Neutrophil (primary cell): ENCODE data around the gene GCNT2.

Source experiments
- H3K27ac ChIP-seq: fragments of 200-600 bp; sonication (generic); 2 replicates; pipeline ENCODE4 v1.5.1; 2016; ENCODE audit warnings: mild to moderate bottlenecking, moderate library complexity
- H3K27me3 ChIP-seq: fragments of 200-600 bp; sonication (generic); 2 replicates; pipeline ENCODE4 v1.6.0; 2016; ENCODE audit warnings: mild to moderate bottlenecking
- H3K36me3 ChIP-seq: fragments of 200-600 bp; sonication (generic); 2 replicates; pipeline ENCODE4 v1.5.1; 2017
- H3K4me1 ChIP-seq, 2 experiments: fragments of 200-600 bp in 1 of 2; sonication (generic) in 1 of 2; 1 replicate in 1 of 2; 2 replicates in 1 of 2; pipeline versions ENCODE4 v1.5.1 to v1.6.1; 2013 to 2016; ENCODE audit warnings: low read depth in 1 of 2, low read length in 1 of 2, mild to moderate bottlenecking in 1 of 2, moderate library complexity in 1 of 2; ENCODE audit not compliant: control insufficient read depth in 1 of 2, insufficient read depth in 1 of 2
- H3K4me3 ChIP-seq, 2 experiments: fragments of 200-600 bp in 1 of 2; sonication (generic) in 1 of 2; 1 replicate in 1 of 2; 2 replicates in 1 of 2; pipeline ENCODE4 v1.5.1; 2013 to 2016; ENCODE audit warnings: low read depth in 1 of 2, low read length in 1 of 2, mild to moderate bottlenecking in 1 of 2, moderate library complexity in 1 of 2
- H3K9me3 ChIP-seq: fragments of 200-600 bp; sonication (generic); 2 replicates; pipeline ENCODE4 v1.5.1; 2016
- TF ChIP-seq, protein P1 (sequence below): fragments of 200-600 bp; sonication (generic); IDR thresholded peaks from 2 replicates; pipeline ENCODE4 v1.5.1; 2016; ENCODE audit warnings: antibody characterized with exemption

Gene GCNT2

DNA sequence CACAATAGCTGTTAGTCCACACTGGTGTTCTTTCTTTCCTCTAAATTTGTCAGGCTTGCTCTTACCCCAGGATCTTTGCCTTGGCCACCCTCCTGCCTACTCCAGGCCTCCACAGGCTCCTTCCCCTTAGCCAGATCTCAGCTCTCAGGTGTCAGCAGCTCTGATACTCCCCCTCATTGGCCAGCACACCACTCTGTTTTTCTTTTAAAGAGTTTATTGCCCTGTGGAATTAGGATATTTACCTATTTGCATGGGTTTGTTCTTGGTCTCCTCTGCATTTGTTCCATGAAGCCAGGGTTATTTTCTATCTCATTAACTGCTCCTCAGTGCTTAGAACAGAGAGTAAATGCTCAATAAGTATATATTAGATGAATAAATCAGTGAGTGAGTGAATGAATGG is 36.8 kb downstream of the GCNT2 start:
- TF ChIP-seq, protein P1, sequence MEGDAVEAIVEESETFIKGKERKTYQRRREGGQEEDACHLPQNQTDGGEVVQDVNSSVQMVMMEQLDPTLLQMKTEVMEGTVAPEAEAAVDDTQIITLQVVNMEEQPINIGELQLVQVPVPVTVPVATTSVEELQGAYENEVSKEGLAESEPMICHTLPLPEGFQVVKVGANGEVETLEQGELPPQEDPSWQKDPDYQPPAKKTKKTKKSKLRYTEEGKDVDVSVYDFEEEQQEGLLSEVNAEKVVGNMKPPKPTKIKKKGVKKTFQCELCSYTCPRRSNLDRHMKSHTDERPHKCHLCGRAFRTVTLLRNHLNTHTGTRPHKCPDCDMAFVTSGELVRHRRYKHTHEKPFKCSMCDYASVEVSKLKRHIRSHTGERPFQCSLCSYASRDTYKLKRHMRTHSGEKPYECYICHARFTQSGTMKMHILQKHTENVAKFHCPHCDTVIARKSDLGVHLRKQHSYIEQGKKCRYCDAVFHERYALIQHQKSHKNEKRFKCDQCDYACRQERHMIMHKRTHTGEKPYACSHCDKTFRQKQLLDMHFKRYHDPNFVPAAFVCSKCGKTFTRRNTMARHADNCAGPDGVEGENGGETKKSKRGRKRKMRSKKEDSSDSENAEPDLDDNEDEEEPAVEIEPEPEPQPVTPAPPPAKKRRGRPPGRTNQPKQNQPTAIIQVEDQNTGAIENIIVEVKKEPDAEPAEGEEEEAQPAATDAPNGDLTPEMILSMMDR: no peak
- Histone ChIP-seq H3K4me3 (no peak overlapping the region), H3K36me3 (no peaks in the 10 kb centered on the region), H3K27ac (no peak overlapping the region), H3K9me3 (no peaks in the 10 kb centered on the region), H3K4me1 (no peaks in the 10 kb centered on the region), H3K27me3 (no peaks in the 10 kb centered on the region)

DNA sequence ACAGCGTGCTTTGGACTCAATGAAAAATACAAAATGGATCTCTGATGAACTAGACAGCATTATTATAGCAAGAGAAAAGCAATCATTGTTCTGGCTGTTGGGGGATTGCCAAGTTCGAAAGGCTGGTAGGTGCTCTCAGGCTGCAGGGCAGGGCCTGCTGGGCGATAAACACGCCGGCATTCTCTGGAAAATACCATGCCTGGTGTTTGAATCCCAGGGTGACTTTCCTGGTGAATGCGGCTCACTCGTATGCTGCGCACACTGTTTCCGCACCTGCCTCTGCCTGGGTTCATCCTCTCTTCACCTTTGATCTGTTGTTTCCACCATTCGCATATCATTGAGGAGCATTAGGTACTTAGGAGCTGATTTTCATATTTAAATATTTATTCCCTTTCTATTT is 37.4 kb downstream of the GCNT2 start:
- no peak overlapping the region for H3K27ac ChIP-seq
- H3K4me1 ChIP-seq: no peaks in the 10 kb centered on the region
- H3K9me3 ChIP-seq: no peaks in the 10 kb centered on the region
- TF ChIP-seq, protein P1: no peak
- H3K27me3 ChIP-seq: no peaks in the 10 kb centered on the region
- H3K36me3 ChIP-seq: no peaks in the 10 kb centered on the region
- H3K4me3 ChIP-seq: no peak overlapping the region

DNA sequence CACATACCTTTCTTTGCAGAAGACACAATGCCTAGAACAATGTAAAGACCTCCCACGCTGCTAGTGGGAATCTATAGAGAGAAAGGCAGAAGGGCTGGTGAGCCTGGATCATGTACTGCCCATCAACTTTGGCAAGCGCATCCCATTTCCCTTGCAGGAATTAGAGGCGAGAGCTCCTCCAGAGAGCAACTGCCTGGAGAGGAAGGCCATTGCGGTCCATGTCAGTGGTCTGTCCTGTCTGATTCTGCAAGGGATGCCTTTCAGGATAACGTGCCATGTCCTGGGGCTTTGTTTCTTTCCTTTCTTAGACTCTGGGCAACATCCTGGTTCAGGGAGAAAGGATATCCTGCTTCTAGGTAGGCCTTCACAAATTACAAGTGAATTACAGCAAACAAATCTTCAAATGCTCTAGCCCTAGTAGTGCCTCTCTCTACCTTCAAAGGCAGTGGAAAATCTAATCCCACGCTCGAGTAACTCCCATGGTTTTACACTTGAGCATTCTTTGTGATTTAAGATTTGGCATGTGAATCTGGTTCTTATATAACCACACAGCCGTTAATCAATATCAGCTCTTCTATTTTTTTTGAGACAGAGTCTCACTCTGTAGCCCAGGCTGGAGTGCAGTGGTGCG is 38.5 kb downstream of the GCNT2 start:
- TF ChIP-seq, protein P1: no peak
- Histone ChIP-seq H3K4me1 (no peaks in the 10 kb centered on the region), H3K36me3 (no peaks in the 10 kb centered on the region), H3K27ac (no peak overlapping the region), H3K9me3 (no peaks in the 10 kb centered on the region), H3K27me3 (no peaks in the 10 kb centered on the region), H3K4me3 (no peak overlapping the region)

DNA sequence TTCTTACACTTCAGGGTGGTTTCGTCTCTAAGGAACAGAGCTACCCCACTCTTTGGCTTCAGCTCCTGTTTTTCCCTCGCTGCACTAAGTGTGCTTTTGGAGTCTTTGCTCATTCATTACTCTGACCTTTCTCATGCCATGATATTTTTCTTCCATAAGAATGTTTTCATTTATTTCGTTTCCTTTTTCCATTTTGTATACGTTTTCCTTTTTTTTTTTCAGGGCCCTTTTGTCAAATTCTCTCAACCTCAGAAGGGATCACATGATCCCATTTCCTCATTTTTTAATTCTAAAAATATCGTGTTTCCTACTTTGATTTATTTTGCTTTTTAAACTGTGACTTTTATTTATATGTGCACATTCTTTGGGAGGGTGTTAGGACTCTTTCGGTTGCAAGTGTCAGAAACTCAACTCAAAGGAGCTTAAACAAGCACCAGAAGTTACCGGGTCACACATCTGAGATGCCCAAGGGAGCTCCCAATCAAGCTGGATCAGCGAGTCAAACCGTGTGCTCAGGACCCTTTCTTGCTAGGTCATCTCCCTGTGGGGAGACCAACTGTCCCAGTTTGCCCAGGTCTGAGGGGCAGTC is 40.6 kb downstream of the GCNT2 start:
- Histone ChIP-seq H3K36me3 (no peaks in the 10 kb centered on the region), H3K4me3 (no peak overlapping the region), H3K9me3 (no peaks in the 10 kb centered on the region), H3K4me1 (no peaks in the 10 kb centered on the region), H3K27ac (no peak overlapping the region), H3K27me3 (no peaks in the 10 kb centered on the region)
- TF ChIP-seq, protein P1: no peak

DNA sequence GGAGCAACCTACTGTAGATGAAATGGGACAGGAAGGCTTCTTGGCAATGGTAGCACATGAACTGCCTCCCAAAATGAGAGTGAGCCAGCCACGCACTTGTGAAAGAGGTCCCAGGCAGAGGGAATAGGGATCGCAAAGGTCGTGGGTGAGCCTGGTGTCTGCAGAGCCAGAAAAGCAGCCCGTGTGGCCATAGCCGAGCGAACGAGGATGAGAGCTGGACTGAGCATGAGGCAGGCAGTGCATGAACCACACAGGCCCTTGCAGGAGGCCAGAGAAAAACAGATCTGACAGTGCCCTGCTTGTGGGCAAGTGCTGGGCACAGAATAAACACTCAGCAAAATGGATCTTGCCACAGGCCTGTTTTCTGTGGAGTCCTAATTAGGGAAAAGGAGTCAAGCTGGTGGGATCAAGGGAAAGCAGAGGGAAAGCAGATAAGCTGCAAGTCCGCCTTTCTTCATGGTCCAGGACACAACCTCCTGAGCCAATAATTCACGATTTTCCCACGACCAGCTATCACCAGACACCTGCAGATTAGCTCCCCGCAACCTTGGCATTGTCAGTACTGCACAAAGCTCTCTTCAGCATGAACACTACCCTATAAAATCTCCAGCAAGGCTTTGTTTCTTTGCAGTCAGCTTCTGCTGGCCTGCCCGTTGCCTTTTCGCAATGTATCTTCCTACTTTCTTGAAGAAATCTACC is 44.0 kb downstream of the GCNT2 start:
- no peak overlapping the region for H3K4me3 ChIP-seq
- no peaks in the 10 kb centered on the region for H3K36me3 ChIP-seq
- TF ChIP-seq, protein P1: no peak
- no peak overlapping the region for H3K27ac ChIP-seq
- no peaks in the 10 kb centered on the region for H3K9me3 ChIP-seq
- H3K27me3 ChIP-seq: no peaks in the 10 kb centered on the region
- H3K4me1 ChIP-seq: no peaks in the 10 kb centered on the region
